GM19438 (cell line): ENCODE results near the gene PYCARD.
A peak's percentile ranks its signal among the peaks of the same experiment; 100 is the strongest.
"Not testable (repeated sequence)": the region's sequence is repeated elsewhere in the genome, so short reads cannot be mapped to it uniquely, and the experiment has no call there.

Experiments
- ATAC-seq: cut with Tn5 transposase; IDR thresholded peaks from one replicate; pipeline ENCODE4 v1.9.1; 2021; ENCODE audit warnings: low read depth; ENCODE audit not compliant: unreplicated experiment

Gene PYCARD

DNA sequence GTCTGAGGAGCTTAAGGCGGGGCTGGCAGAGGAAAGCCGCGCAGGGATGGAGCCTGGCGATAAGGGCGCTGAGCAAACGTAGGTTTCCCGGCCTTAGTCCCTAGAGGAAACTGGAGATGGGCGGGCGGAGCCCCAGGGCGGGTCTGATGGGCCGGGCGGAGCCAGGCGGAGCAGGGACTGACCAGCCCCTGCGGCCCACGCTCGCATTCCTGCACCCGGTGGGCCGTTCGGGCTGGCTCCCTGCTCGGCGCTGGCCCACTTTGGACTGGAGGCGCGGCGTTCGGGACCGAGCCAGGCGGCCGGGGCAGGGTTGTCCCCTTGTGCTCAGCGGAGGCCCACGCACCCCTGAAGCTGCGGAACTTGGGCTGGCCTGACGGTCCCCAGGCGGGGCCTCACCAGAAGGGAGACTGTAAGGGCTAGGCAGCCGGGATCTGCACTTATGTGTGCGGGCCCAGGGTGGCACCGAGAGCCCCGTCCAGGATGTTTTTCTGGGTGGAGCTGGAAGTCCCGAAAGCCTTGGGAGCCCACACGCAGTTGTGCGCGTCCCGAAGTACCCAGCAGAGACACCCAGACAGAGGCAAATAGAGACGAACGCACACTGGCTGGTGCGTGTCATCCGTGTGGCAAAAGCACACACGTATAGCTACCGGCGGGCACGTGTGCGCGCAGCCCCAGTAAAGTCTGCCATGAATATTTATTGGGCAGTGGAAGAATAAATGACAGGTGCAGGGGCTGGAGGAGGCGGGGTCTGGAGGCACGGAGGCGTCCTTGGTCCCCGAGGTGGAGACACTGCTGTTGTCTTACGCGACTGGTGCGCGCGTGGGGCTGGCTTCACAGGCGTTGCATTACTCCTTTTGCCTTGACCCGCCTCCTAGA is 13.0 kb upstream of the PYCARD start:
- no peak for ATAC-seq

GRCh38 chr16:31214708-31215286 is 12.2 kb upstream of the PYCARD start:
- ATAC-seq = no peak

- no peak for ATAC-seq
These were observed 11.5 kb upstream of the PYCARD start, which contains the start of gene TRIM72 for GRCh38 chr16:31213877-31214707. TRIM72 (plus strand) TSS chr16:31214119; CDS start chr16:31214739, 620 bp downstream.

DNA sequence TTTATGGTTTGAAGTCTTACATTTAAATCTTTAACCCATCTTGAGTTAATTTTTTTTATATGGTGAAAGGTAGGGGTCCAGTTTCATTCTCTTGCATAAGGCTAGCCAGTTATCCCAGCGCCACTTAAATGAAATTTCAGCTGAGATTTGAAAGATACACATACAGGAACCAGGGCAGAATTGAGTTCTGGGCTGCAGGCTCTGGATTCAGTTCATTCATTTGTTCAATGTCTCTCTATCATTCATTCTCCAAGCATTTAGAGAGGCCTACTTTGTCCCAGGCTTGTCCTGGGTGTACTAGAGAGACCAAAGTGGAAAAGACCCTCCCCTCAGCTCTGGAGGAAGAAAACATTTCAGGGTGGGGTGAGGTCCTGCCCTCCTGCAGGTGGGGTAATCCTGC is 10.8 kb upstream of the PYCARD start:
- no peak for ATAC-seq

GRCh38 chr16:31206776-31207175 is 4.2 kb upstream of the PYCARD start:
- no peak for ATAC-seq

GRCh38 chr16:31204871-31205666 is 2.5 kb upstream of the PYCARD start:
- no peak for ATAC-seq

GRCh38 chr16:31201582-31202413 is 762 bp downstream of the PYCARD start:
- ATAC-seq = peak; percentile 63

- ATAC-seq = no peak
These were observed 1.6 kb downstream of the PYCARD start for GRCh38 chr16:31200821-31201568.

- ATAC-seq = not testable (repeated sequence)
These were observed 2.4 kb downstream of the PYCARD start for GRCh38 chr16:31200111-31200510.

DNA sequence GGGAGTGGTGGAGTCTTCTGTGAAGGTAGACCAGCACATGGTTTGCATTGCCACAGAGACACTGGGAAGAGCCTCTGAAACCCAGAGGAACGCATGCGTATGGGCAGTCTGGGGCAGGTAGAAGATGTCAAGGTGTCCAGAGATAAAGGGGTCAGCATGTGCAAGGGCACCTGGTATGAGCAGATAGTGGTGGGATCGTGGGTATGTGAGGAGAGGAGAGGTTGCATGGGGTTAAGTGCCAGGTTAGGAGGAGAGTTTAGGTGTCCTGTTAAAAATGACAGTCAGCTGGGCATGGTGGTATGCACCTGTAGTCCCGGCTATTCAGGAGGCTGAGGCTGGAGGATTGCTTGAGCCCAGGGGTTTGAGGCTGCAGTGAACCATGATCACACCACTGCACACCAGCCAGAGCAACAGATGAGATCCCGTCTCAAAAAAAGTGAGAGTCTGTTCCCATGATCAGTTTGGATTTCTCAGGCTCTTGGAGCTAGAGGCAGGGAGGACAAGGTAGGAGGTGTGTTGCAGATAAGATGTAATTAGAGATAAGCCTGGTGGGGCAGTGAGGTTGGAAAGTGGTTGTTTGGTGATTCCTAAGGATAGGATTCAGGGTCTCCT is 3.0 kb downstream of the PYCARD start:
- ATAC-seq = no peak

- no peak for ATAC-seq
These were observed 4.2 kb downstream of the PYCARD start for GRCh38 chr16:31198207-31198882.

- no peak for ATAC-seq
These were observed 6.1 kb downstream of the PYCARD start for GRCh38 chr16:31196324-31197088.

- not testable (repeated sequence) for ATAC-seq
These were observed 6.7 kb downstream of the PYCARD start for GRCh38 chr16:31195861-31196260.

DNA sequence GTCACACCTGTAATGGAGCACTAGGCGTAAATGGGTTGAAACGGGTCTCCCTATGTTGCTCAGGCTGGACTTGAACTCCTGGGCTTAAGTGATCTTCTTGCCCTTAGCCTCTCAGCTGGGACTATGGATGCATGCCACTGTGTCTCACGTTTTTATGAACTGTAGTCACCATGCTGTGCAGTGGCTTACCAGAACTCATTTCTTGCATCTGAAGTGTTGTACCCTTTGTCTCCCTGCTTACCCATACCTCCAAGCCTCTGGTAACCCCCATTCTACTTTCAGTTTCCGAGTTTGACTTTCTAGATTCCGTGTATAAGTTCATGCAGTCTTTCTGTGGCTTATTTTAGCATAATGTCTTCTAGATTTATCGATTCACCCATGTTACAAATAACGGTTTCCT is 7.7 kb downstream of the PYCARD start:
- ATAC-seq = no peak

DNA sequence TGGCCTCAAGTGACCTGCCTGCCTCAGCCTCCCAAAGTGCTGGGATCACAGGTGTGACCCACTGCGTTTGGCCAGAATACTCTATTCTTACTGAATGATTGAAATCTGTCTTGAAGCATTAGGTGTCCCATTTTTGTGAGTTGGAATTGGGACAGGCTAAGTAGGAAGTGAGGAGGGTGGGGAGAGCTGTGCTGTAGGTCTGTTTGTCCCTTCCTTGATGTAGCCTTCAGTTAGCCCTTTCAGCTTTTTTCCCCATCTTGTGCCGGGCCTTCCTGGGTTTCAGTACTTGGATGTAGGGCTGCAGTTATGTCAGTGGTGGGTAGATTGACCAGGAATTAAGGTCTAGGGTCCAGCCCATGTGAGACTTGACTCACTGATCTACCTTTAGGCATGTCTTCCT is 8.7 kb downstream of the PYCARD start:
- no peak for ATAC-seq

- ATAC-seq = no peak
These were observed 9.5 kb downstream of the PYCARD start for GRCh38 chr16:31192856-31193642.
